Endothelial cell of umbilical vein (primary cell): ENCODE data around the gene HOXB7.

Experiments used
- POLR2A ChIP-seq: IDR thresholded peaks from 2 replicates; pipeline ENCODE4 v1.6.1; 2012; ENCODE audit warnings: low read depth, mild to moderate bottlenecking, control low read depth, low read length
- TF ChIP-seq, protein P1 (sequence below), 2 donors: IDR thresholded peaks; 1 replicate in 1 of 2; 2 replicates in 1 of 2; pipeline ENCODE4 v1.5.1; 2011; ENCODE audit warnings: low read length in 2 of 2, mild to moderate bottlenecking in 2 of 2, moderate library complexity in 2 of 2, control low read depth in 1 of 2, inconsistent platforms in 1 of 2, low read depth in 1 of 2; ENCODE audit not compliant: insufficient read depth in 1 of 2; ENCODE audit errors: extremely low read depth in 1 of 2

DNA sequence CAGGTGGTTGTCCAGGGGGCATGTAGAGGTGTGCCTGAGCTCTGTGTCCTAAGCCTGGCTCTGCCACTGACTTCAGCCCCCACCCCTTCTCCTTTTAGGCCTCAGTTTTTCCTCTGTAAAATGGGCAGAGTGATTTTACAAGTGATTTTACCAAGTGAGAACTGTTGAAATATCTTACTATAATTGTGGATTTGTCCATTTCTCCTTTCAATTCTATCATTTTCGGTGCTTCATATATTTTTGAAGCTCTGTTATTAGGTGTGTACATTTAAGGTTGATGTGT lies 37.1 kb upstream of the HOXB7 start:
- TF ChIP-seq, protein P1, sequence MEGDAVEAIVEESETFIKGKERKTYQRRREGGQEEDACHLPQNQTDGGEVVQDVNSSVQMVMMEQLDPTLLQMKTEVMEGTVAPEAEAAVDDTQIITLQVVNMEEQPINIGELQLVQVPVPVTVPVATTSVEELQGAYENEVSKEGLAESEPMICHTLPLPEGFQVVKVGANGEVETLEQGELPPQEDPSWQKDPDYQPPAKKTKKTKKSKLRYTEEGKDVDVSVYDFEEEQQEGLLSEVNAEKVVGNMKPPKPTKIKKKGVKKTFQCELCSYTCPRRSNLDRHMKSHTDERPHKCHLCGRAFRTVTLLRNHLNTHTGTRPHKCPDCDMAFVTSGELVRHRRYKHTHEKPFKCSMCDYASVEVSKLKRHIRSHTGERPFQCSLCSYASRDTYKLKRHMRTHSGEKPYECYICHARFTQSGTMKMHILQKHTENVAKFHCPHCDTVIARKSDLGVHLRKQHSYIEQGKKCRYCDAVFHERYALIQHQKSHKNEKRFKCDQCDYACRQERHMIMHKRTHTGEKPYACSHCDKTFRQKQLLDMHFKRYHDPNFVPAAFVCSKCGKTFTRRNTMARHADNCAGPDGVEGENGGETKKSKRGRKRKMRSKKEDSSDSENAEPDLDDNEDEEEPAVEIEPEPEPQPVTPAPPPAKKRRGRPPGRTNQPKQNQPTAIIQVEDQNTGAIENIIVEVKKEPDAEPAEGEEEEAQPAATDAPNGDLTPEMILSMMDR (IDR thresholded peaks at IDR 0.05; ENCODE audit: extremely low read depth in 1 of 2, insufficient read depth in 1 of 2, low read depth in 1 of 2, low read length in 2 of 2): no peak
- TF ChIP-seq POLR2A: no peak
